ENCODE data around the gene MARVELD2. TPM values are rescaled to one million over a fixed set of nuclear protein-coding genes. Genes with fewer than 3 reads are reported as not detected.
A peak's percentile ranks its signal among the peaks of the same experiment; 100 is the strongest.

MARVELD2 gene
- total RNA-seq, 1 donor from 2014 or later: not detected

- no peak for TF ChIP-seq CTCF (IDR thresholded peaks at IDR 0.05)
- Histone ChIP-seq H3K4me1 (peaks cover 0 to 5% of the 10 kb centered on the region in 2 donors), H3K4me3 (peak overlapping the region; percentile 68 to 80), H3K36me3 (no peaks in the 10 kb centered on the region), H3K27ac (no peak overlapping the region), H3K9me3 (no peaks in the 10 kb centered on the region), H3K27me3 (no peaks in the 10 kb centered on the region)
- no peak for DNase-seq (ENCODE audit: low spot score in 2 of 2)
- intact Hi-C loops (cut with DNase I): no loop called here
Measured at GRCh38 chr5:69491838-69492390, 77.0 kb downstream of the MARVELD2 start.

- no peak within 1 kb of the TSS for H3K27ac ChIP-seq
Measured at GRCh38 chr5:69492391-69492922, 77.5 kb downstream of the MARVELD2 start, which contains the start of gene OCLN. OCLN (plus strand) TSS chr5:69492790; CDS start chr5:69504245, 11,455 bp downstream.

DNA sequence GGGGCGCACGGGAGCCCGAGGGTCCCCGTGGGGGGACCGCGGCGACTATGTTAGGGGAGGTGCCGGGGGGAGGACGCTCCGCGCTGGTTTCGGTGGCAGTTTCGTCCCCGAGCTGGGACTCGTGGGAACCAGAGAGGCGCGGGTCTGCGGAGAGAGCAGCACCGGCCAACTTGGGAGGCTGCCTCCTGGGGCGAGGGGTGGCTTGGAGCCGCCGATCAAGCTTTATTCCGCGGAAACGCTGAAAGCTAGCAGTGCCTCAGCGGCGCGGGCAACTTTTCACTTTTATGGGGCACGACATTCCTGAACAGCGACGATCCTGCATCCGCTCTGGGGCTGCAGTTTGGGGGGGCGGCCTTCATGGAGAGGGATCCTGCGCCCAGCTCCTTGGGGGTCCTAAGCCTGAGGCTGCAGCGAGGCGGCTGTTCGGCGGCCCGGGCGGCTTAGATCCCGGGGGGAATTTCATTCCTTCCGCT lies 78.0 kb downstream of the MARVELD2 start:
- H3K4me3 ChIP-seq: peak overlapping the region; percentile 68 to 80
- no peak for DNase-seq (ENCODE audit: low spot score in 2 of 2)
- no peak overlapping the region for H3K27ac ChIP-seq
- no peaks in the 10 kb centered on the region for H3K27me3 ChIP-seq
- intact Hi-C loops (cut with DNase I): no loop called here
- TF ChIP-seq CTCF (IDR thresholded peaks at IDR 0.05): no peak
- H3K36me3 ChIP-seq: no peaks in the 10 kb centered on the region
- H3K9me3 ChIP-seq: no peaks in the 10 kb centered on the region
- H3K4me1 ChIP-seq: peaks cover 0 to 5% of the 10 kb centered on the region in 2 donors

More at GRCh38 chr5:69492391-69492922, 77.5 kb downstream of the MARVELD2 start, which contains the start of gene OCLN:
- no peaks in the 10 kb centered on the region for H3K36me3 ChIP-seq
- no peak for TF ChIP-seq CTCF (IDR thresholded peaks at IDR 0.05)
- intact Hi-C loops (cut with DNase I): no loop called here
- DNase-seq (ENCODE audit: low spot score in 2 of 2): peak in 1 of 2 donors; percentile 59
- H3K4me1 ChIP-seq: peaks cover 0 to 5% of the 10 kb centered on the region in 2 donors
- H3K9me3 ChIP-seq: no peaks in the 10 kb centered on the region
- peak within 1 kb of the TSS; percentile 68 to 80 for H3K4me3 ChIP-seq
- H3K27me3 ChIP-seq: no peaks in the 10 kb centered on the region

- H3K9me3 ChIP-seq: no peaks in the 10 kb centered on the region
- no peaks in the 10 kb centered on the region for H3K27me3 ChIP-seq
- no peak for DNase-seq (ENCODE audit: low spot score in 2 of 2)
- H3K4me1 ChIP-seq: peaks cover 0 to 5% of the 10 kb centered on the region in 2 donors
- intact Hi-C loops (cut with DNase I): no loop called here
- H3K27ac ChIP-seq: no peak overlapping the region
- H3K36me3 ChIP-seq: no peaks in the 10 kb centered on the region
- no peak for TF ChIP-seq CTCF (IDR thresholded peaks at IDR 0.05)
- H3K4me3 ChIP-seq: peak overlapping the region; percentile 68 to 80
Measured at GRCh38 chr5:69493396-69494133, 78.6 kb downstream of the MARVELD2 start.

Other genes starting within 250 kb of the MARVELD2 start
- gene CCNB1, start 248.0 kb upstream of the MARVELD2 start, total RNA-seq: 16.0 TPM
- not detected for gene CENPH, start 225.5 kb upstream of the MARVELD2 start, total RNA-seq
- gene CDK7, start 180.2 kb upstream of the MARVELD2 start, total RNA-seq: 94.3 TPM
- 5.2 TPM for gene CCDC125, start 82.3 kb upstream of the MARVELD2 start, total RNA-seq
- 3.9 TPM for gene AK6, start 45.6 kb upstream of the MARVELD2 start, total RNA-seq
- 6.3 TPM for gene TAF9, start 45.6 kb upstream of the MARVELD2 start, total RNA-seq
- gene RAD17, start 45.3 kb upstream of the MARVELD2 start, total RNA-seq: 24.4 TPM
- gene OCLN, start 77.7 kb downstream of the MARVELD2 start, total RNA-seq: 0.53 TPM
- gene GTF2H2C, start 145.1 kb downstream of the MARVELD2 start, total RNA-seq: 4.2 TPM

Measured in ascending aorta (tissue), 2 donors.